Astrocyte (in vitro differentiated cells and primary cell): ENCODE results near the gene GALM. TPM values are rescaled to one million over a fixed set of nuclear protein-coding genes. Genes with fewer than 3 reads are reported as not detected.

Experiments used
- DNase-seq: peaks from one replicate; pipeline ENCODE4 v3.0.0-alpha.2; 2010; ENCODE audit warnings: low read depth
- FAIRE-seq: peaks from 2 replicates; lab custom pipeline; 2011; peaks lifted over from hg19 to GRCh38; lab: Jason Lieb, UNC
- H2AFZ ChIP-seq: 2 replicates; pipeline ENCODE4 v1.6.0; 2012; ENCODE audit warnings: low read depth, low read length, inconsistent platforms
- H3K27ac ChIP-seq: 2 replicates; pipeline ENCODE4 v1.5.1; 2011; ENCODE audit warnings: low read depth, low read length, inconsistent platforms
- H3K27me3 ChIP-seq: 2 replicates; pipeline ENCODE4 v1.6.0; 2011; ENCODE audit warnings: low read length, inconsistent platforms; ENCODE audit not compliant: insufficient read depth
- H3K36me3 ChIP-seq: 2 replicates; pipeline ENCODE4 v1.5.1; 2011; ENCODE audit warnings: low read length, inconsistent platforms; ENCODE audit not compliant: insufficient read depth
- H3K4me1 ChIP-seq: 2 replicates; pipeline ENCODE4 v1.5.1; 2011; ENCODE audit warnings: low read length, inconsistent platforms; ENCODE audit not compliant: insufficient read depth
- H3K4me2 ChIP-seq: 2 replicates; pipeline ENCODE4 v1.6.0; 2012; ENCODE audit warnings: low read length, inconsistent platforms
- H3K4me3 ChIP-seq: 2 replicates; pipeline ENCODE4 v1.5.1; 2011; ENCODE audit warnings: low read depth, mild to moderate bottlenecking, low read length, inconsistent platforms; ENCODE audit not compliant: insufficient read depth
- H3K79me2 ChIP-seq: 2 replicates; pipeline ENCODE4 v1.6.0; 2012; ENCODE audit warnings: mild to moderate bottlenecking, low read length, inconsistent platforms; ENCODE audit not compliant: insufficient read depth
- H3K9ac ChIP-seq: 2 replicates; pipeline ENCODE4 v1.6.0; 2012; ENCODE audit warnings: mild to moderate bottlenecking, low read length, inconsistent platforms
- H3K9me3 ChIP-seq: 2 replicates; pipeline ENCODE4 v1.5.1; 2012; ENCODE audit warnings: low read depth, mild to moderate bottlenecking, low read length, inconsistent platforms; ENCODE audit not compliant: insufficient read depth
- H4K20me1 ChIP-seq: 2 replicates; pipeline ENCODE4 v1.6.0; 2012; ENCODE audit warnings: low read length, inconsistent platforms; ENCODE audit not compliant: insufficient read depth
- H3K27ac Mint-ChIP-seq: one replicate; pipeline ENCODE4 v1.8.0; 2021; ENCODE audit warnings: mild to moderate bottlenecking, mixed read lengths; ENCODE audit not compliant: unreplicated experiment
- H3K27me3 Mint-ChIP-seq: one replicate; pipeline ENCODE4 v1.8.0; 2021; ENCODE audit warnings: low read depth, mixed read lengths; ENCODE audit not compliant: unreplicated experiment
- H3K36me3 Mint-ChIP-seq: one replicate; pipeline ENCODE4 v1.8.0; 2021; ENCODE audit warnings: low read depth, mixed read lengths; ENCODE audit not compliant: unreplicated experiment
- H3K4me1 Mint-ChIP-seq: one replicate; pipeline ENCODE4 v1.8.0; 2021; ENCODE audit warnings: low read depth, mixed read lengths; ENCODE audit not compliant: unreplicated experiment
- H3K4me3 Mint-ChIP-seq: one replicate; pipeline ENCODE4 v1.8.0; 2021; ENCODE audit warnings: mild to moderate bottlenecking, moderate library complexity, mixed read lengths; ENCODE audit not compliant: unreplicated experiment
- H3K9me3 Mint-ChIP-seq: one replicate; pipeline ENCODE4 v1.8.0; 2021; ENCODE audit warnings: mild to moderate bottlenecking, mixed read lengths; ENCODE audit not compliant: unreplicated experiment
- EZH2 ChIP-seq: IDR thresholded peaks from 2 replicates; pipeline ENCODE4 v1.6.1; 2012; ENCODE audit warnings: mild to moderate bottlenecking, low read length, inconsistent platforms; ENCODE audit not compliant: insufficient read depth
- total RNA-seq: library from RNA; stranded (reverse); gene quantifications from 2 replicates; pipeline ENCODE4 v1.2.1, GENCODE V29; 2021
- TF ChIP-seq, protein P1 (sequence below): IDR thresholded peaks from 2 replicates; pipeline ENCODE4 v1.5.1; 2011; ENCODE audit warnings: low read depth, mild to moderate bottlenecking, inconsistent platforms, low read length, moderate library complexity; ENCODE audit not compliant: insufficient read depth

Gene GALM
- total RNA-seq, 1 donor from 2014 or later = 9.8 TPM

DNA sequence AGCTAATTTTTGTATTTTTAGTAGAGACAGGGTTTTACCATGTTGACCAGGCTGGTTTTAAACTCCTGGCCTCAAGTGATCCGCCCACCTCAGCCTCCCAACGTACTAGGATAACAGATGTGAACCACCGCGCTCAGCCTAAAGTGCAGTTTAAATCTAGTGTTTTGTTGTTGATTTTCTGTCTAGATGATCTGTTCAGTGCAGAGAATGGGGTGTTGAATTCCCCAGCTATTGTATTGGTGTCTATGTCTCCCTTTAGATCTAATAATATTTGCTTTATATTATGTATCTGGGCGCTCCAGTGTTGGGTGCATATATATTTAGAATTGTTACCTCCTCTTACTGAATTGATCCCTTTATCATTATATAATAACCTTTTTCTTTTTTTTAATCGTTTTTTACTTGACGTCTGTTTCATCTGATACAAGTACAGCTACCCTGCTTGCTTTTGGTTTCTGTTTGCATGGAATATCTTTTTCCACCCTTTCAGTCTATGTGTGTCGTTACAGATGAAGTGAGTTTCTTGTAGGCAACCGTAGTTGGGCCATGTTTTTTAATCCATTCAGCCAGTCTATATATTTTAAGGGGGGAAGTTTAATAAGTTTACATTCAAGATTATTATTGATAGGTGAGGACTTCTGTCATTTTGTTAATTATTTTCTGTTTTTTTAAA is 34.3 kb downstream of the GALM start:
- Histone ChIP-seq H3K4me2 (no peak overlapping the region), H3K9me3 (no peaks in the 10 kb centered on the region), H3K27ac (no peak overlapping the region), H3K9ac (no peak overlapping the region), H3K27me3 (no peaks in the 10 kb centered on the region), H2AFZ (no peak overlapping the region), H3K4me3 (no peak overlapping the region), H3K79me2 (no peaks in the 10 kb centered on the region), H3K36me3 (no peaks in the 10 kb centered on the region), H3K4me1 (peaks cover 11% of the 10 kb centered on the region), H4K20me1 (no peaks in the 10 kb centered on the region)
- Mint-ChIP-seq H3K27me3 (no peaks in the 10 kb centered on the region), H3K4me1 (peaks cover 17% of the 10 kb centered on the region), H3K4me3 (no peak overlapping the region), H3K27ac (no peak overlapping the region), H3K36me3 (peaks cover 2% of the 10 kb centered on the region), H3K9me3 (peaks cover 1% of the 10 kb centered on the region)
- TF ChIP-seq, protein P1, sequence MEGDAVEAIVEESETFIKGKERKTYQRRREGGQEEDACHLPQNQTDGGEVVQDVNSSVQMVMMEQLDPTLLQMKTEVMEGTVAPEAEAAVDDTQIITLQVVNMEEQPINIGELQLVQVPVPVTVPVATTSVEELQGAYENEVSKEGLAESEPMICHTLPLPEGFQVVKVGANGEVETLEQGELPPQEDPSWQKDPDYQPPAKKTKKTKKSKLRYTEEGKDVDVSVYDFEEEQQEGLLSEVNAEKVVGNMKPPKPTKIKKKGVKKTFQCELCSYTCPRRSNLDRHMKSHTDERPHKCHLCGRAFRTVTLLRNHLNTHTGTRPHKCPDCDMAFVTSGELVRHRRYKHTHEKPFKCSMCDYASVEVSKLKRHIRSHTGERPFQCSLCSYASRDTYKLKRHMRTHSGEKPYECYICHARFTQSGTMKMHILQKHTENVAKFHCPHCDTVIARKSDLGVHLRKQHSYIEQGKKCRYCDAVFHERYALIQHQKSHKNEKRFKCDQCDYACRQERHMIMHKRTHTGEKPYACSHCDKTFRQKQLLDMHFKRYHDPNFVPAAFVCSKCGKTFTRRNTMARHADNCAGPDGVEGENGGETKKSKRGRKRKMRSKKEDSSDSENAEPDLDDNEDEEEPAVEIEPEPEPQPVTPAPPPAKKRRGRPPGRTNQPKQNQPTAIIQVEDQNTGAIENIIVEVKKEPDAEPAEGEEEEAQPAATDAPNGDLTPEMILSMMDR = no peak
- TF ChIP-seq EZH2 = no peak
- no peak for DNase-seq
- FAIRE-seq = no peak

DNA sequence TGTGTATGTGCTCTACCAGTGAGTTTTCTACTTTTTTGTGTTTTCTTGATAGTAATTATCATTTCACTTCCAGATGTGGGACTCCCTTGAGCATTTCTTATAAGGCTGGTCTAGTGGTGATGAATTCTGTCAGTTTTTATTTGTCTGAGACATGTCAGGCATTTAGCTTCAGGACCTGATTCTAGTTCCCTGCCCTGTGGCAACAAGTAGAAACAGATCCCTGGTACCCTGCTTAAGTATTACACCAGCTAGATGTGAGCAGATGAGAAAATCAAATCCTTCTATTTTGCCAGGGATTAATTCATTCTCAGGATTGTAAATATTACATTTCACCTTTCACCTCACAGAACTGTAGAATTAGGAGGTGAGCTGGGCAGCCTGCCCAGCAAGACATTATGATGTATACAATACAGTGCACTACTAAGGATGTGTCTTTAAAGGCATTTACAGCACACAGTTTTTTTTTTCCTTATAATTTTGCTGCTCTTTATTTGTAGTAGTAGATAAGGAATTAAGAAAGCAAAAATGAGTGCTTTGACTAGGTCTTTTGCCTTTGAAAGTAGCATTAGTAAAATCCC is 35.1 kb downstream of the GALM start:
- Histone ChIP-seq H3K27me3 (no peaks in the 10 kb centered on the region), H3K4me3 (no peak overlapping the region), H3K36me3 (no peaks in the 10 kb centered on the region), H3K9me3 (no peaks in the 10 kb centered on the region), H3K4me2 (no peak overlapping the region), H3K4me1 (peaks cover 11% of the 10 kb centered on the region), H4K20me1 (no peaks in the 10 kb centered on the region), H3K9ac (no peak overlapping the region), H3K79me2 (no peaks in the 10 kb centered on the region), H3K27ac (no peak overlapping the region), H2AFZ (no peak overlapping the region)
- TF ChIP-seq EZH2 = no peak
- TF ChIP-seq, protein P1 = no peak
- H3K27me3 Mint-ChIP-seq = no peaks in the 10 kb centered on the region
- FAIRE-seq (no peak), DNase-seq (no peak)
- H3K27ac Mint-ChIP-seq = peak overlapping the region; percentile 66
- H3K4me1 Mint-ChIP-seq = peaks cover 19% of the 10 kb centered on the region
- peaks cover 4% of the 10 kb centered on the region for H3K9me3 Mint-ChIP-seq
- peaks cover 6% of the 10 kb centered on the region for H3K36me3 Mint-ChIP-seq
- no peak overlapping the region for H3K4me3 Mint-ChIP-seq

DNA sequence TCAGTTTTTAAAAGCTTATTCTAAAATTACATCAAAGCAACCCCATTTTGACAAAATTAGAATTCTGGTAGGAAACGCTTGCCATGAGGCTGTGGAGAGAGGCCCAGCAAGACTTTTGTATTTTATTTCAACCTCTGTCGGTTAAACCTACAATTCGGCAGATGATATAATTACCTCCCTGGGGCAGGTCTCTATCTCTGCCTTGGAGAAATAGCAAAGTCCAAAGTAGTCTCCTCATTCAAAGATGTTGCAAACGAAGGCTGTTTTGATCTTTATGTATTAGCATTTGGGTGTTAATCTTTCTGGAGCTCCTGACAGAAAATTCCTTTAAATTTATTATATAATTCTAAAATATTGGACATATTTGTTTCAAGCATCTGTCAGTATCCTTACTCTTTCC is 35.6 kb downstream of the GALM start:
- H3K36me3 Mint-ChIP-seq = peaks cover 6% of the 10 kb centered on the region

More for the DNA sequence above, 35.6 kb downstream of the GALM start:
- peaks cover 11% of the 10 kb centered on the region for H3K4me1 ChIP-seq
- no peaks in the 10 kb centered on the region for H3K9me3 ChIP-seq
- no peak overlapping the region for H2AFZ ChIP-seq
- Mint-ChIP-seq H3K27ac (peak overlapping the region; percentile 99), H3K27me3 (no peaks in the 10 kb centered on the region), H3K9me3 (peaks cover 3% of the 10 kb centered on the region), H3K4me1 (peaks cover 19% of the 10 kb centered on the region), H3K4me3 (no peak overlapping the region)
- H3K27me3 ChIP-seq = no peaks in the 10 kb centered on the region
- no peaks in the 10 kb centered on the region for H3K36me3 ChIP-seq
- no peaks in the 10 kb centered on the region for H4K20me1 ChIP-seq
- H3K4me3 ChIP-seq = no peak overlapping the region
- DNase-seq (no peak), FAIRE-seq (no peak)
- H3K4me2 ChIP-seq = peak overlapping the region; percentile 2
- peak overlapping the region; percentile 16 for H3K27ac ChIP-seq
- H3K79me2 ChIP-seq = no peaks in the 10 kb centered on the region
- no peak overlapping the region for H3K9ac ChIP-seq
- TF ChIP-seq, protein P1 = no peak
- TF ChIP-seq EZH2 = no peak
